Measurements from ENCODE around the gene CTSS.

DNA sequence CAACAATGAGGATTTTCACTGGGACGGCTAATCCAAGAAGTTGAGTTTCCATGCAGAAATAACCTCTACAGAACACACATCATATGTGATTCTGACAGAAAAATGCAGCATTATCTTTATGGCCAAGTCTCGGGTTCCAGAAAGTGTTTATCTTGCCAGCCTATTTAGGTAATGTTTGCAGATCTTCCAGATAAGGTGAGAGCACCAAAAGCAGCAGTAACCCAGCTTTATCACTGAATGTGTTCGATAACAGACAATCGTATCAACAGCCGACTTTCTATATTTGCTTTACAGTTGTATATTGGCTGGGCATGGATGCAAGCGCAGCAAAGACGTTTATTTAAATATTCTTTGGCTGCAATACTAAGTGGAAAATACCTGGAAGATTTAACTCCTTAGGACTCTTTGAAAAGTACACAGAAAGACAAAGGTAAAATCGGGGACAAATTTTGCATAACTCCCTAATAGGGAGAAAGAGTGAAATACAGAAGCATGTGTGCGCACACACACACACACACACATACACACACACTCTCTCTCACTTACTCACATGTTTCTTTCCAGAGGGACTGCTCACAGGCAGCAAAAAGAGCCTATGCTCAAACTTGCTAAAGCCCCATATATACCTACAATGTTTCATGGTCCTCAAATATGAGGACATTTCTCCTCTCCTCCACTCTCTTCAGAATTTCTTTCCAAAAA is 45.5 kb upstream of the CTSS start:
- no peak for TF ChIP-seq POLR2A (IDR thresholded peaks at IDR 0.05)
- TF ChIP-seq, protein P1, sequence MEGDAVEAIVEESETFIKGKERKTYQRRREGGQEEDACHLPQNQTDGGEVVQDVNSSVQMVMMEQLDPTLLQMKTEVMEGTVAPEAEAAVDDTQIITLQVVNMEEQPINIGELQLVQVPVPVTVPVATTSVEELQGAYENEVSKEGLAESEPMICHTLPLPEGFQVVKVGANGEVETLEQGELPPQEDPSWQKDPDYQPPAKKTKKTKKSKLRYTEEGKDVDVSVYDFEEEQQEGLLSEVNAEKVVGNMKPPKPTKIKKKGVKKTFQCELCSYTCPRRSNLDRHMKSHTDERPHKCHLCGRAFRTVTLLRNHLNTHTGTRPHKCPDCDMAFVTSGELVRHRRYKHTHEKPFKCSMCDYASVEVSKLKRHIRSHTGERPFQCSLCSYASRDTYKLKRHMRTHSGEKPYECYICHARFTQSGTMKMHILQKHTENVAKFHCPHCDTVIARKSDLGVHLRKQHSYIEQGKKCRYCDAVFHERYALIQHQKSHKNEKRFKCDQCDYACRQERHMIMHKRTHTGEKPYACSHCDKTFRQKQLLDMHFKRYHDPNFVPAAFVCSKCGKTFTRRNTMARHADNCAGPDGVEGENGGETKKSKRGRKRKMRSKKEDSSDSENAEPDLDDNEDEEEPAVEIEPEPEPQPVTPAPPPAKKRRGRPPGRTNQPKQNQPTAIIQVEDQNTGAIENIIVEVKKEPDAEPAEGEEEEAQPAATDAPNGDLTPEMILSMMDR (IDR thresholded peaks at IDR 0.05), result no peak
